ENCODE results near the gene SEMA5B.

The SEMA5B gene

DNA sequence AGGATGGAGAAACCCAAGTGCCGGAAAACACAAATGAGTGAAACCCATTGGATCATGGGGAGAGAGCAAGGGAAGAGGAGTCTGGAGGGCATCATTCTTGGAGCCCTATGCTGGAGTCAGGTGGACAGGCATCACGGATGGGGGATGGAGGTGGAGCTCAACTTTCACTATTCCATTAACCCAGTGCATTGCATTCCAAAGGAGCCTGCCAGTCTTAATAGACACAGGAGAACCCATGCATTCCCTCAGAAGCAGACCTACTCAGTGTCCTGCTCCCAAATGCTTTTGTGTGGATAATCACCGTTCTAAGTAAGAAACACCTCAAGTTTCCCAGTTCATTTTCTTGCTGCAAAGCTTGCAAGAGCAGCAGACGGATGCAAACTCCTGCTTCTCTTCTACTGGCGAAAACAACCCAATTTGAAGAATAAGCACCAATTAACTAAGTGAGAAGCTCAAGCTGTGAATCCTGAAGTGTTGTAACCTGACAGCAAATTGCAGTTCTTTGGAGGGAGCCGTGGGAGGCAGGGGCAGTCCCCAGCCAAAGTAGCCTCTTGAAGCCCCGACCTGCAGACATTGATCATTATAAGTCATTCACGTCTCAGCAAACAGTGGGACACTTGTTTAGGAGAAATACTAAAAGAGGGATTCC is 25.3 kb downstream of the SEMA5B start:
- Histone ChIP-seq H3F3A (ENCODE audit: insufficient read depth) (no peaks in the 10 kb centered on the region), H3K9me3 (ENCODE audit: insufficient read depth, low read length) (no peaks in the 10 kb centered on the region), H4K20me1 (ENCODE audit: low read depth, low read length) (no peaks in the 10 kb centered on the region), H3K27ac (ENCODE audit: low read depth, low read length) (no peak overlapping the region), H2AFZ (ENCODE audit: low read depth, low read length, severe bottlenecking) (no peak overlapping the region), H3K79me2 (ENCODE audit: insufficient read depth, low read length) (no peaks in the 10 kb centered on the region), H3K4me2 (ENCODE audit: low read depth, low read length, poor library complexity, severe bottlenecking) (no peak overlapping the region), H3K36me3 (ENCODE audit: low read length) (no peaks in the 10 kb centered on the region), H3K9me2 (replicated peaks; ENCODE audit: insufficient read depth, low read length) (no peaks in the 10 kb centered on the region), H3K9ac (ENCODE audit: low read length) (no peak overlapping the region), H3K4me3 (ENCODE audit: insufficient read depth, low read length, poor library complexity, severe bottlenecking) (no peak overlapping the region), H3K27me3 (ENCODE audit: low read length) (no peaks in the 10 kb centered on the region)
- TF ChIP-seq, protein P1, sequence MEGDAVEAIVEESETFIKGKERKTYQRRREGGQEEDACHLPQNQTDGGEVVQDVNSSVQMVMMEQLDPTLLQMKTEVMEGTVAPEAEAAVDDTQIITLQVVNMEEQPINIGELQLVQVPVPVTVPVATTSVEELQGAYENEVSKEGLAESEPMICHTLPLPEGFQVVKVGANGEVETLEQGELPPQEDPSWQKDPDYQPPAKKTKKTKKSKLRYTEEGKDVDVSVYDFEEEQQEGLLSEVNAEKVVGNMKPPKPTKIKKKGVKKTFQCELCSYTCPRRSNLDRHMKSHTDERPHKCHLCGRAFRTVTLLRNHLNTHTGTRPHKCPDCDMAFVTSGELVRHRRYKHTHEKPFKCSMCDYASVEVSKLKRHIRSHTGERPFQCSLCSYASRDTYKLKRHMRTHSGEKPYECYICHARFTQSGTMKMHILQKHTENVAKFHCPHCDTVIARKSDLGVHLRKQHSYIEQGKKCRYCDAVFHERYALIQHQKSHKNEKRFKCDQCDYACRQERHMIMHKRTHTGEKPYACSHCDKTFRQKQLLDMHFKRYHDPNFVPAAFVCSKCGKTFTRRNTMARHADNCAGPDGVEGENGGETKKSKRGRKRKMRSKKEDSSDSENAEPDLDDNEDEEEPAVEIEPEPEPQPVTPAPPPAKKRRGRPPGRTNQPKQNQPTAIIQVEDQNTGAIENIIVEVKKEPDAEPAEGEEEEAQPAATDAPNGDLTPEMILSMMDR (IDR thresholded peaks at IDR 0.05; ENCODE audit: insufficient read depth, low read length, poor library complexity, severe bottlenecking), result no peak
- no peak for TF ChIP-seq EZH2phosphoT487 (conservative IDR thresholded peaks at IDR 0.05; ENCODE audit: low read length)

- Histone ChIP-seq H3K36me3 (ENCODE audit: low read length) (no peaks in the 10 kb centered on the region), H2AFZ (ENCODE audit: low read depth, low read length, severe bottlenecking) (no peak overlapping the region), H3K9me3 (ENCODE audit: insufficient read depth, low read length) (no peaks in the 10 kb centered on the region), H3K27me3 (ENCODE audit: low read length) (no peaks in the 10 kb centered on the region), H3F3A (ENCODE audit: insufficient read depth) (no peaks in the 10 kb centered on the region), H3K9ac (ENCODE audit: low read length) (no peak overlapping the region), H3K27ac (ENCODE audit: low read depth, low read length) (no peak overlapping the region), H3K79me2 (ENCODE audit: insufficient read depth, low read length) (no peaks in the 10 kb centered on the region), H3K9me2 (replicated peaks; ENCODE audit: insufficient read depth, low read length) (no peaks in the 10 kb centered on the region), H4K20me1 (ENCODE audit: low read depth, low read length) (no peaks in the 10 kb centered on the region), H3K4me3 (ENCODE audit: insufficient read depth, low read length, poor library complexity, severe bottlenecking) (no peak overlapping the region), H3K4me2 (ENCODE audit: low read depth, low read length, poor library complexity, severe bottlenecking) (no peak overlapping the region)
- TF ChIP-seq, protein P1 (IDR thresholded peaks at IDR 0.05; ENCODE audit: insufficient read depth, low read length, poor library complexity, severe bottlenecking), result no peak
- TF ChIP-seq EZH2phosphoT487 (conservative IDR thresholded peaks at IDR 0.05; ENCODE audit: low read length), result no peak
Observed at GRCh38 chr3:122998856-122999255, 28.7 kb downstream of the SEMA5B start.

DNA sequence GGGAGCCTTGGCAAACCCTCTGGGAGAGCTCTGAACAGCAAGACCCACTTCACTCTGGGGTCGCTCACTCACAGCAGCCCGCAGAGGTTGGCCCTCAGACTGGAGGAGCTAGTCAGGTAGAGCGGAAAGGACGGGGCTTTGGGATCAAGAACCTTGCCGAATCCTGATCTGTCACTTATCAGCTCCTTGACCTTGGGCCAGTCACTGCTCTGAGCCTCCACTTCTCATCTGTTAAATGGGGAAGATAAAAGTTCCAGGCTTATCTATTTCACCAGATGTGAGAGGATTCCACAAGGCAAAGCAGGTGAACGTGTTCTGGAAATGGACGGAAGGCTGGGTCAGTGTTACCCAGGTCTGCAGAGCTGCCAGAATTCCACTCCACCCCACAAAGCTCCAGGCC is 29.4 kb downstream of the SEMA5B start:
- no peak overlapping the region for H3K4me3 ChIP-seq (ENCODE audit: insufficient read depth, low read length, poor library complexity, severe bottlenecking)
- H3K27me3 ChIP-seq (ENCODE audit: low read length), result no peaks in the 10 kb centered on the region
- H3K9me2 ChIP-seq (replicated peaks; ENCODE audit: insufficient read depth, low read length), result no peaks in the 10 kb centered on the region
- no peak overlapping the region for H3K27ac ChIP-seq (ENCODE audit: low read depth, low read length)
- no peak overlapping the region for H2AFZ ChIP-seq (ENCODE audit: low read depth, low read length, severe bottlenecking)
- H3K36me3 ChIP-seq (ENCODE audit: low read length), result no peaks in the 10 kb centered on the region
- no peak overlapping the region for H3K9ac ChIP-seq (ENCODE audit: low read length)
- H3K79me2 ChIP-seq (ENCODE audit: insufficient read depth, low read length), result no peaks in the 10 kb centered on the region
- TF ChIP-seq, protein P1 (IDR thresholded peaks at IDR 0.05; ENCODE audit: insufficient read depth, low read length, poor library complexity, severe bottlenecking), result no peak
- no peak for TF ChIP-seq EZH2phosphoT487 (conservative IDR thresholded peaks at IDR 0.05; ENCODE audit: low read length)
- H3F3A ChIP-seq (ENCODE audit: insufficient read depth), result no peaks in the 10 kb centered on the region
- no peaks in the 10 kb centered on the region for H4K20me1 ChIP-seq (ENCODE audit: low read depth, low read length)
- no peak overlapping the region for H3K4me2 ChIP-seq (ENCODE audit: low read depth, low read length, poor library complexity, severe bottlenecking)
- H3K9me3 ChIP-seq (ENCODE audit: insufficient read depth, low read length), result no peaks in the 10 kb centered on the region
